NCI-H2029 (cell line): ENCODE measurements around the gene ATP6V1D.
"Not testable (repeated sequence)": the region's sequence is repeated elsewhere in the genome, so short reads cannot be mapped to it uniquely, and the experiment has no call there.

Experiments
- DNase-seq: peaks from one replicate; lab custom pipeline; 2025; lab: John Stamatoyannopoulos, UW

The ATP6V1D gene

DNA sequence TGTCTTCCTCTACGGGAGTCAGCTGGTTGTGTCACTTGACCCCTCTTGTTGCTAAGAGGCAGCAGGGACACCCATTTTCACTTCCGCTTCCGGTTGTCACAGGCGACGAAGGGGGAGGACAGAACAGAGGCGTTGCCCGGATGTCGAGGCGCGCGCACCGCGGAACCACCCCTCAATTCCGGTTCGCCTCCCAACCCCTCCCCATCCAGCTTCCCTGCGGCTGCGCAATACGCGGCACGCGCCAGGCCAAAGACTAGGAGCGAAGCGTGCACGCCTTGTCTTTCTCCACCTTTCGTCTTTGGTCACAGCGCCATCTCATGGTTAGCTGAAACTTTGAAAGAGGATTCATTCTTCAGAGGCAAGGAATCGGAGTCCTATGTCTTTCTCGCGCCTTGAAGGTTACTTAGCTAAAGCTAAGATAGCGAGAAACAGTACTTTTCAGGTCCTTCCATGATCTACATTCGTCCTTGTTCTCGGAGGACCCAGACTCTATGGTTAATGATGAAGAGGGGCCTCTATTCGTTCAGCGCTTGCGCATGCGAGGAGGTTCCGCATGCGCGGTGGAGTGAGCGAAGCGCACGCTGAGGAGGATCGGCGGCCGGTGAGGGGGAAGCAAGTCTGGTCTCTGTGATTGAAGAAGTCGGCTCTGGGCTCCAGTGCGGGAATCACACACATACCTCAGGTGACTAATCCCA lies at the start of gene ATP6V1D, which contains the start of gene EIF2S1:
Gene ATP6V1D (minus strand): TSS at position 30 of the 695 bp plus-strand sequence. CDS start 106 bp downstream, outside the sequence.
Gene EIF2S1 (plus strand): TSS at position 554 of the 695 bp plus-strand sequence. CDS start 4,440 bp downstream, outside the sequence.
- DNase-seq = peak; percentile 92

- not testable (repeated sequence) for DNase-seq
Observed at GRCh38 chr14:67408122-67408801, 48.7 kb upstream of the ATP6V1D start.

DNA sequence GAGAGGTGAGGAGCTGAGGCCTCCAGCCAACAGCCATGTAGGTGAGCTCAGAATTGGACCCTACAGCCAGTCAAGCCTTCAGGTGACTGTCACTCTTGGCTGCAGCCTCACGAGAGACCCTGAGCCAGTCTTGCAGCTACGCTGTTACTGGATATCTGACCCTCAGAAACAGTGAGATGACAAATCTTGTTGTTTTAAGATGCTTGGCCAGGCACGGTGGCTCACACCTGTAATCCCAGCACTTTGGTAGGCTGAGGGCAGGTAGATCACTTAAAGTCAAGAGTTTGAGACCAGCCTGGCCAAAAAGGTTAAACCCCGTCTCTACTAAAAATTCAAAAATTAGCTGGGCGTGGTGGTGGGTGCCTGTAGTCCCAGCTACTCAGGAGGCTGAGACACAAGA lies 46.2 kb upstream of the ATP6V1D start:
- DNase-seq = no peak

- DNase-seq = no peak
Observed at GRCh38 chr14:67400434-67400833, 40.8 kb upstream of the ATP6V1D start.

- no peak for DNase-seq
Observed at GRCh38 chr14:67397536-67397935, 37.9 kb upstream of the ATP6V1D start.

DNA sequence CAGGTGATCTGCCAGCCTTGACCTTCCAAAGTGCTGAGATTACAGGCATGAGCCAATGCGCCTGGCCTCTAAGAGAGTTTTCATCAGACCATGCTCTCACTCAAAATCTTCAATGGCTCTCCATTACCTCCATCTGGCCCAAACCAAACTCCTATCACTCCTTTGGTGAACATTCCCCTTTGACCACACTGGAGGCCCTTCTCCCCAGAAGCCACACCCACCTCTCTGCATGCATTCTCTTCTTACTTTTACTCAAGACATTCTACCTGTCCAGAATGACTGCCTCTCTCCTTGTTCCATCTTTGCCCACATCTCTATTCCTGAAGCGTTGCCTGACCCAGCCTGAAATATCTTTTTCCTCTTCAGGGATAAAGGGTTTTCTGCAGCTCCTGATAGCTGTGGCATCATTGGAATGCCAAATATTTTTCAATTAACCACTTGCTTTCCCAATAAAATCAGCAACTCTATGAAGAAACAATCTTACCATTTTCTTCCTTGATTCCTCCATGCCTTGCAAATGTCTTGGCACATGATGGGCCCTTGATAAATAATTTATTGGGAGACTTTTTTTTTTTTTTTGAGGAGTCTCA lies 36.9 kb upstream of the ATP6V1D start:
- no peak for DNase-seq

GRCh38 chr14:67395876-67396189 lies 36.2 kb upstream of the ATP6V1D start:
- no peak for DNase-seq

DNA sequence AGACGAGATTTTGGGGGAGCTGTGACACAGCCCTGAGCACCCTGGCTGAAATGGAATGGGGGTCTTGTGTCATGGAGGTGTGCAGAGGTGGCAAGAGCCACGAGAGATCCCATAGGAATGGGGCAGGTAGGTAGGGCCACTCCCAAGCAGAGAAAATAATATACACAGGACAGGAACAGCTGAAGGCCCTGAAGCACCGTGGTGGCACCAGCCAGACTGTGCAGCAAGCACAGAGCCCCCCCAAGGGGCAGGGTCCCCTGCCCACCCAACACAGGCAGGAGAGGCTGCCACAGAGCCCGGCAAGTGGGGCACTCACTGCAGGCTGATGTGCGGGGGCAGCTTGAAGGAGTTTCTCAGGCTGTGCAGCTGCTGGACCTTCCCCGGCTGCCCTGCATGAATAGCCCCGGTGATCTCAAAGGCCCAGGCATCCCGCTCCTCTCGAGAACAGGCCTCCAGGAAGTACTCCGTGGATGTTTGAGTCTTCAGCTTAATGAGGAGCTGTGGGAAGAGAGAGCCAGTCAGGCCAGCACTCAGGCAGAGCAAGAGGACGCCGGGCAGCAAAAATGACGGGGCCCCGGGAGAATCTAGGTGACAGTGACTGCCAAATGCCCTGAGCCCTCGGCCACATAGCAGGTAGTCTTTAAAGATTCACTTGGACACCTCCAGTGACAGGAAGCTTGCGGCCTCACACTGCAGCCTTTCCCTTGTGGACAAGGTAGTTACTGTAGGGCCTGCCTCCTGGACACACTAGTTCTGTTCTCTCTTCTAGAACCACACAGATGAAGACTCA lies 35.7 kb upstream of the ATP6V1D start:
- DNase-seq = no peak

DNA sequence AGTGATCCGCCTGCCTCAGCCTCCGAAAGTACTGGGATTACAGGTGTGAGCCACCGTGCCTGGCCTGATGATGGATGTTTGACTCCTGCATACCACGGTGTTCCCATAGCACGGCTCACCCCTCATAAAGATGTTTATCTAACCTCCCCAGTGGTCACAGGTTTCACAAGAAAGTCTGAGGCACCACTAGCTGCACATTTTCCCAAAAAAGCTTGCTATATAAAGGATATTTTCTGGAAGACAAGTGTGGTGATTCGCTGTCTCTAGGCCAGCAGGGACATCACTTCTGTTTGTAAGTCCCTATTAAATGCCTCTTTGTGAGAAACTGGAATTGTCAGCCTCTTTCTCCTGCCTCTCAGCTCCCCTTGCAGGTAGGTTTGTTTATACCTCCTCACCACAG lies 34.1 kb upstream of the ATP6V1D start:
- DNase-seq = no peak

DNA sequence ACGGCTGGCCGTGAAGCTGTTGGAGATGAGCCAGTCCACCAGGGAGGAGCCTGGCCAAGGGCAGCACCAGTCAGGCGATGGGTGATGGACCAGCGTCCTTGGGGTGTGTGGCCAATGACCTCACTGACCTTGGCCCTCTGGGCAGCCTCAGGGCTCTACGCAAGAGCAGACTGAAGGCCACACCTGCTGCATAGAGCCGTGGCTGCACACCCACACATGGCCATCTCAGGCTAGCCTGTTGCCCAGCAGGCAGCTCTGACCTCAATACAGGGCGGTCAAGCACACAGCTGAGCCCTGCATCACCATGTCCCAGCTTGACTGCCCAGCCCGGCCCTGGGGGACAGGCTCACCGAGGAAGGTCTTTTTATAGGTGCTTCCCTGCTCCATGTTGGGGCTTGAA lies 33.2 kb upstream of the ATP6V1D start:
- DNase-seq = no peak

- DNase-seq = no peak
Observed at GRCh38 chr14:67392123-67392522, 32.5 kb upstream of the ATP6V1D start.

DNA sequence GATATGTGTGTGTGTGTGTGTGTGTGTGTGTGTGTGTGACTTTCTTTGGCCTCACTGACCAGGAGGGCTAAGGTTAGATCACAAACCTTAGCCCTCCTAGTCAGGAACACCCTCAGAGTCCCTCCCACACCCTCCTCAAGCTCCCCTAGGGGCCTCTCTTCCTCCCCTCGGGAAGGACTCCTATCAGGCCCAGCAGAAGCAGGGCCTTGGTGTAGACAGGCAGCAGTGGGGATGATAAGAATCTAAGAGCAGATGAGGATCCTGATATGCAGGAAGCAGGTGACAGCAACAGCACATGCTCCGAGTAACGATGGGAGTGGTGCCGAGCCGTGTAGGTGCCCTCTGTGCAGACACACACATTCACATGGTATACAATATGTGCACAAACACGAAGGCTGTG lies 31.7 kb upstream of the ATP6V1D start:
- no peak for DNase-seq

DNA sequence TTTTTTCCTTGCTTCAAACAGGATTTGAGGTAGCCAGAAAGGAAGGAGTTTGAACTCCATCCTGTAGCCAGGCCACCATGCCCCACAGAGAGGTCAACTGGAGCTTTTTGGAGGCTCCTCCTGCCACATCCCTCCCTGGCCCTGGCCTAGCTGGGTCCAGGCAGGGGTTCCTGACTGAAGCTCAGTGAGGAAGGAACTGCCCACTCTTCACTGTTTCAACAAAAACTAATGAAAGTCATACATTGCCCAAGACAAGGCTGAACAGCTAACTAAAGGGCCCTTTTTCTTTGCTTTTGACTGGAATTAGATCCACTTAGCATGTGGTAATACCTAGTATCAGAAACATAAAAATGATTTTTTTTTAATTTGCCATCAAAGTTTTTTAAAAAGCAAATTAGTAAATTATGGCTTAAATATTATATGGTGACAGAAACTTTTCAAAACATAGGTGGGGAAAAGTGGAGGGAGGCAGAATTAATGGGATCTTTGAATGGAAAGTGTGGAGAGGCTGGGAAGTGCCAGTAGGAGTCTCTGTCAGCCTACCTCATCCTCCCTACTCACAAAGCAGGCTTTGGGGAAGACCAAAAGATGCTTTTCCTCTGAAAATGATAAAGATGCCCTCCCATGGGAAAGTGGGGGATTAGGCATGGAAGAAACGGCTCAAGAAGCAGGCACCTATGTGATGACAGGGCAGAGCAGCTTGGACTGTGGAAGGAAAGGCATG lies 30.4 kb upstream of the ATP6V1D start:
- DNase-seq = no peak

- no peak for DNase-seq
Observed at GRCh38 chr14:67389275-67389674, 29.7 kb upstream of the ATP6V1D start.

DNA sequence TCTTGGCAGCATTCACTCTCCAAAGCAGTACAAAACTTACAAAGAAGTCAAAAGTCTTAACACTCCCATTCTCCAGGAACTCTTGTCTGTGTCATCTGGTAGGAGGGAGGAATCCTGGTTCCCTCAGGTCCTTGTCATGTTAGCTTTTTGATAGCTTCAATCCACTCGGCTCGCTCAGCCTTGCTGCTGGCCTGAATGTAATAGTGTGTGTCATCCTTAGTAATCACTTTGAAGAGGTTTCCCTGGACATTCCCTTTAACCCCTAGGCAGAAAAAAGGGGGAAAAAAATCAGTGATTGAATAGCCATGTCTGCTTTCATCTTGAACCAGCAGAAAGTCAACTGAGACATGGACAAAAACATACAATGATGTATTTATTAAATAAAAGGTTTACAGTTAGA lies 27.6 kb upstream of the ATP6V1D start:
- no peak for DNase-seq

DNA sequence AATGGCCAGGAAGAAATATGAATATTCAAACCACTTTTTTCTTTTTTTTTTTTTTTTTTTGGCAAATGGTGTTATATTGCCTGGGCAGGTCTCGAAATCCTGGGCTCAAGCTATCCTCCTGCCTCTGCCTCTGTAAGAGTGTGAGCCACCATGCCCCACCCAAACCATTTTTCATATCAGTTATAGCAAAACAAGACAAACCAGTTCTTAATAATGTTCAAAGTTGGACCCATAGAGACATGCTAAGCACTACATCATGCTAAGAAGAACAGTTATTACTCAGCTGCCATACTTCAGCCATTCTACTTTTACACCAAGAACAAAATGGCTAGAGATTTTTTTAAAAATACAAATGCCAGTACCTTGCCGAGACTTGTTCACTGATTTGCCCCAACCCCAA lies 26.0 kb upstream of the ATP6V1D start:
- no peak for DNase-seq

DNA sequence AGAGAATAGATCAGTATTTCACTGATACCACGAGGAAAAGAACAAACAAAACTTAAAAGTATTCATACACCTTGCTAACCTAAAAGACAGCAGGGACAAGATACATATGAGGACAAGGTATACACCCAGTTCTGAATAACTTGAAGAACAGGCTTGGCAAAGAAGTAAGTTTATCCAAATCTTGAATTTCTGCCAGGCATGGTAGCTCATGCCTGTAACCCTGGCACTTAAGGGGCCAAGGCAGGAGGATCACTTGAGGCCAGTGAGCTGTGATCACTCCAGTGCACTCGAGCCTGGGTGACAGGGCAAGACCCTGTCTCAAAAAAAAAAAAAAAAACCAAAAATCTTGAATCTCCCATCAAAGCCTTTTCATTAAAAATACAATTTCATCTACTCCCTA lies 25.5 kb upstream of the ATP6V1D start:
- no peak for DNase-seq

GRCh38 chr14:67377916-67378315 lies 18.3 kb upstream of the ATP6V1D start:
- no peak for DNase-seq

GRCh38 chr14:67373347-67373746 lies 13.7 kb upstream of the ATP6V1D start:
- no peak for DNase-seq

DNA sequence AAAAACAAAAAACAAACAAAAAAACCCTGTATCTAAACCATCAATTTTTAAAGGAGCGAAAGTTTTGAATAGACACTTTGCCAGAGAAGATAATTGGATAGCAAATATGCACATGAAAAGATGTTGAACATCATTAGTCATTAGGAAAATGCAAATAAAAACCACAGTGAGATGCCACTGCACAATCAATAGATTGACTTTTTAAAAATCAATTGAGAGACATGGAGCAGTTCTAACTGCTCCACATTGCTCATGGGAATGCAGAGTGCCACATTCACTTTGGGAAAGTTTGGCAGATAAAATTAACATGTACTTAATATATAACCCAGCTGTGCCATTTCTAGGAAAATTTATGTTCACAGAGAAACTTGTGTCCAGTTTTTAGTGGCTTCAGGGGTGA lies 13.2 kb upstream of the ATP6V1D start:
- DNase-seq = no peak

DNA sequence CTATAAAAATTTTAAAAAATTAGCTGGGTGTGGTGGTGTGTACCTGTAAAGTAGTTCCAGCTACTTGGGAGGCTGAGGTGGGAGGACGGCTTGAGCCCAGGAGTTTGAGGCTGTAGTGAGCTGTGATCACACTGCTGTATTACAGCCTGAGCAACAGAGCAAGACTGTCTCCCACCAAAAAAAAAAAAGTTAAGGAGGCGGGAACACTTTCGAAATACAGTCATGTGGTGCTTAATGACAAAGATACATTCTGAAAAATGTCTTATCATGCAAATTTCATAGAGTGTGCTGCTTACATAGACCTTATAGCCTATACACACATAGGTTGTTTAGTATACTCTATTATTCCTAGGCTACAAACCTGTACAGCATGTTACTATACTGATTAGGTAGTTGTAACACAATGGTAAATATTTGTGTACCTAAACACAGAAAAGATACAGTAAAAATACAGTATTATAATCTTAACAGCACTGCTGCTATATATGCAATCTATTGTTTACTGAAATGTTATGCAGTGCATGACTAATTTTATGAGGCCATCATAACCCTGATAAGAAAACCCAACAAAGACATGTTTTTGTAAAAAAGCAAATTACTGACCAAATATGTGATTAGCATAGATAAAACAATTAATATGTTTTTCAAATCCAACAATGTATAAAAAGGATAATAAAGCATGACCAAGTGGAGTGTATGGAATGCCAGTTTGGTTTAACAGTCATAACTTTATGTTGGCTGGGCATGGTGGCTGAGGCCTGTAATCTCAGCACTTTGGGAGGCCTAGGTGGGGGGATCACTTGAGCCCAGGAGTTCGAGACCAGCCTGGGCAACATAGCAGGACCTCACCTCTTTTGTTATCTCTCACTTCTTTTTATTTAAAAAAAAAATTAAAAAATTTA lies 11.9 kb upstream of the ATP6V1D start:
- no peak for DNase-seq
